K562 (cell line): Measurements from ENCODE around the gene UMAD1.

Experiments
- BHLHE40 ChIP-seq: IDR thresholded peaks from 2 replicates; pipeline ENCODE4 v1.6.1; 2011; ENCODE audit warnings: low read length, improper control_type of control experiment
- DPF2 ChIP-seq: fragments of 450-650 bp; IDR thresholded peaks from 2 replicates; pipeline ENCODE4 v1.6.1; 2016
- E2F6 ChIP-seq, 2 experiments: IDR thresholded peaks; 2 replicates each; pipeline ENCODE4 v1.6.1; 2011; ENCODE audit warnings: borderline replicate concordance in 1 of 2, control low read depth in 1 of 2, low read depth in 1 of 2, low read length in 1 of 2, mild to moderate bottlenecking in 1 of 2, mixed read lengths in 1 of 2, moderate library complexity in 1 of 2; ENCODE audit not compliant: insufficient read depth in 1 of 2, insufficient read length in 1 of 2, poor library complexity in 1 of 2, severe bottlenecking in 1 of 2; ENCODE audit errors: extremely low read depth in 1 of 2
- EHMT2 ChIP-seq: fragments of 450-650 bp; IDR thresholded peaks from 2 replicates; pipeline ENCODE4 v1.6.1; 2018; ENCODE audit warnings: antibody characterized with exemption
- HDAC6 ChIP-seq: IDR thresholded peaks from 2 replicates; pipeline ENCODE4 v1.6.1; 2012; ENCODE audit warnings: low read depth, mild to moderate bottlenecking, control low read depth, inconsistent platforms, low read length, moderate library complexity
- IRF1 ChIP-seq: sonication (generic); formaldehyde crosslinking; IDR thresholded peaks from 2 replicates; pipeline ENCODE4 v1.8.0; 2022; ENCODE audit warnings: missing genetic modification reagents, mild to moderate bottlenecking, borderline replicate concordance
- RAD21 ChIP-seq, 2 experiments: fragments of 250-450 bp in 1 of 2; fragments of 450-650 bp in 1 of 2; sonication (Bioruptor Pico) in 1 of 2; formaldehyde crosslinking in 1 of 2; IDR thresholded peaks in 1 of 2; conservative IDR thresholded peaks in 1 of 2; 2 replicates each; pipeline versions ENCODE4 v1.4.0 to v1.8.0; 2020 to 2022; ENCODE audit warnings: mild to moderate bottlenecking in 2 of 2, moderate library complexity in 1 of 2
- REST ChIP-seq, 2 experiments: fragments of 450-650 bp; formaldehyde crosslinking in 1 of 2; IDR thresholded peaks; 2 replicates each; pipeline versions ENCODE4 v1.4.0 to v1.6.1; 2014 to 2020; ENCODE audit warnings: mild to moderate bottlenecking in 2 of 2, borderline replicate concordance in 1 of 2, low read depth in 1 of 2
- SLC30A9 ChIP-seq: fragments of 250-450 bp; sonication (Bioruptor Pico); IDR thresholded peaks from 2 replicates; pipeline ENCODE4 v1.8.0; 2022; ENCODE audit warnings: mild to moderate bottlenecking, moderate library complexity
- SNRNP70 ChIP-seq: fragments of 200-400 bp; formaldehyde crosslinking; optimal IDR thresholded peaks from 2 replicates; pipeline ENCODE3; 2017; ENCODE audit warnings: low read depth, low read length
- USF2 ChIP-seq: sonication (generic); formaldehyde crosslinking; IDR thresholded peaks from 2 replicates; pipeline ENCODE4 v1.5.0; 2020; ENCODE audit warnings: missing genetic modification reagents
- YY1 ChIP-seq, 3 experiments: IDR thresholded peaks; 2 replicates each; pipeline ENCODE4 v1.6.1; 2011; ENCODE audit warnings: low read length in 2 of 3, mild to moderate bottlenecking in 2 of 3, moderate library complexity in 2 of 3, borderline replicate concordance in 1 of 3, control low read depth in 1 of 3, low read depth in 1 of 3; ENCODE audit not compliant: insufficient read depth in 3 of 3, insufficient replicate concordance in 2 of 3, control insufficient read depth in 1 of 3, insufficient read length in 1 of 3; ENCODE audit errors: extremely low read depth in 1 of 3
- ZNF121 ChIP-seq: sonication (generic); formaldehyde crosslinking; conservative IDR thresholded peaks from 2 replicates; pipeline ENCODE4 v1.8.0; 2022; ENCODE audit warnings: missing genetic modification reagents

- TF ChIP-seq HDAC6 (no peak), BHLHE40 (no peak), DPF2 (no peak), SLC30A9 (CRISPR knock-in tag) (no peak), YY1 (IDR thresholded peaks at IDR 0.05; ENCODE audit: borderline replicate concordance in 1 of 3, control insufficient read depth in 1 of 3, extremely low read depth in 1 of 3, insufficient read depth in 3 of 3, insufficient read length in 1 of 3, insufficient replicate concordance in 2 of 3, low read depth in 1 of 3, low read length in 2 of 3) (no peak), RAD21 (CRISPR knock-in tag; conservative IDR thresholded peaks at IDR 0.05 in 1 of 2, IDR thresholded peaks at IDR 0.05 in 1 of 2) (no peak), IRF1 (CRISPR knock-in tag) (no peak), EHMT2 (no peak), E2F6 (IDR thresholded peaks at IDR 0.05; ENCODE audit: borderline replicate concordance in 1 of 2, extremely low read depth in 1 of 2, insufficient read depth in 1 of 2, insufficient read length in 1 of 2, low read depth in 1 of 2, low read length in 1 of 2, poor library complexity in 1 of 2, severe bottlenecking in 1 of 2) (no peak), ZNF121 (CRISPR knock-in tag) (no peak), USF2 (CRISPR knock-in tag) (no peak), REST (IDR thresholded peaks at IDR 0.05; ENCODE audit: borderline replicate concordance) (no peak), REST (CRISPR knock-in tag; IDR thresholded peaks at IDR 0.05; ENCODE audit: low read depth) (no peak), SNRNP70 (no peak)
Observed at GRCh38 chr7:7682861-7683260, 42.3 kb downstream of the UMAD1 start.
